GM12878 (cell line): ENCODE measurements around the gene AGAP1. TPM values are rescaled to one million over a fixed set of nuclear protein-coding genes. Genes with fewer than 3 reads are reported as not detected.

ENCODE experiments used
- ATAC-seq: fragments of 200-7000 bp; cut with Tn5 transposase; 3 replicates; pipeline ENCODE4 v1.9.1; 2020; ENCODE audit warnings: mild to moderate bottlenecking, moderate library complexity
- BruUV-seq: library from RNA; stranded (reverse); fragments of 400-500 nt; replicated peaks from 2 replicates; lab custom pipeline; 2021; lab: Mats Ljungman, UMichigan
- CTCF ChIA-PET: fragments of 300-600 bp; sonication (Branson Sonifier 250); formaldehyde crosslinking; extraction: SDS; loops from one replicate; lab custom pipeline; 2021; ENCODE audit warnings: inconsistent platforms; lab: Yijun Ruan, JAX
- POLR2A ChIA-PET: fragments of 350-600 bp; formaldehyde crosslinking; extraction: SDS; loops from one replicate; lab custom pipeline; 2021; ENCODE audit warnings: inconsistent platforms; lab: Charles Lee
- RAD21 ChIA-PET: fragments of 300-600 bp; sonication (Branson Sonifier 250); formaldehyde crosslinking; loops from one replicate; lab custom pipeline; 2023; ENCODE audit warnings: antibody characterized with exemption; ENCODE audit not compliant: unreplicated experiment; lab: Charles Lee
- SMC1A ChIA-PET: fragments of 300-600 bp; sonication (Branson Sonifier 250); formaldehyde crosslinking; loops from one replicate; lab custom pipeline; 2023; ENCODE audit not compliant: unreplicated experiment, uncharacterized antibody; lab: Charles Lee
- DNase-seq: peaks from one replicate; pipeline ENCODE4 v3.0.0-alpha.2; 2011; ENCODE audit warnings: low read depth, low spot score
- FAIRE-seq: peaks from 3 replicates; lab custom pipeline; 2011; peaks lifted over from hg19 to GRCh38; lab: Jason Lieb, UNC
- H2AFZ ChIP-seq: 2 replicates; pipeline ENCODE4 v1.6.0; 2011; ENCODE audit warnings: low read depth, low read length, control low read depth; ENCODE audit not compliant: control insufficient read depth
- H3K27ac ChIP-seq: 2 replicates; pipeline ENCODE4 v1.5.1; 2011; ENCODE audit warnings: control low read depth; ENCODE audit not compliant: control insufficient read depth, insufficient read depth
- H3K27me3 ChIP-seq, 2 experiments: replicated peaks in 1 of 2; 2 replicates each; pipeline versions ENCODE4 v1.6.0 to v1.6.1; 2011; ENCODE audit warnings: low read length in 1 of 2; ENCODE audit not compliant: control insufficient read depth in 2 of 2, insufficient read depth in 2 of 2
- H3K36me3 ChIP-seq, 2 experiments: 2 replicates each; pipeline ENCODE4 v1.5.1; 2011; ENCODE audit warnings: low read length in 1 of 2; ENCODE audit not compliant: control insufficient read depth in 2 of 2, insufficient read depth in 2 of 2
- H3K4me1 ChIP-seq: 2 replicates; pipeline ENCODE4 v1.6.1; 2011; ENCODE audit warnings: mild to moderate bottlenecking, low read length, moderate library complexity, mixed read lengths; ENCODE audit not compliant: control insufficient read depth, insufficient read depth
- H3K4me2 ChIP-seq: 2 replicates; pipeline ENCODE4 v1.6.0; 2011; ENCODE audit warnings: control low read depth; ENCODE audit not compliant: control insufficient read depth, insufficient read depth
- H3K4me3 ChIP-seq: fragments of 200-600 bp; sonication (generic); 2 replicates; pipeline ENCODE4 v1.5.1; 2016
- H3K79me2 ChIP-seq: 2 replicates; pipeline ENCODE4 v1.6.0; 2011; ENCODE audit warnings: low read length; ENCODE audit not compliant: control insufficient read depth, insufficient read depth
- H3K9ac ChIP-seq: 2 replicates; pipeline ENCODE4 v1.8.0; 2011; ENCODE audit warnings: low read length, control low read depth, mixed read lengths; ENCODE audit not compliant: control insufficient read depth, insufficient read depth
- H3K9me3 ChIP-seq: replicated peaks from 3 replicates; pipeline ENCODE4 v1.5.1; 2011; ENCODE audit warnings: mild to moderate bottlenecking, low read length; ENCODE audit not compliant: control insufficient read depth, insufficient read depth
- H4K20me1 ChIP-seq: 2 replicates; pipeline ENCODE4 v1.6.0; 2011; ENCODE audit not compliant: control insufficient read depth, insufficient read depth
- ATF3 ChIP-seq: IDR thresholded peaks from 2 replicates; pipeline ENCODE4 v1.6.1; 2011; ENCODE audit warnings: low read depth, mild to moderate bottlenecking, low read length, moderate library complexity, borderline replicate concordance; ENCODE audit errors: extremely low read depth
- ELK1 ChIP-seq: IDR thresholded peaks from 2 replicates; pipeline ENCODE4 v1.6.1; 2012; ENCODE audit warnings: low read depth, low read length, improper control_type of control experiment
- EZH2 ChIP-seq: IDR thresholded peaks from 2 replicates; pipeline ENCODE4 v1.6.1; 2012; ENCODE audit warnings: low read depth, mild to moderate bottlenecking, control low read depth, inconsistent platforms, low read length, borderline replicate concordance; ENCODE audit not compliant: control insufficient read depth
- FOS ChIP-seq: IDR thresholded peaks from 3 replicates; pipeline ENCODE4 v1.6.1; 2011; ENCODE audit warnings: borderline replicate concordance; ENCODE audit not compliant: insufficient read length; ENCODE audit errors: extremely low read depth
- GATAD2B ChIP-seq: fragments of 450-650 bp; conservative IDR thresholded peaks from 2 replicates; pipeline ENCODE4 v1.6.1; 2017; ENCODE audit warnings: low read depth, mild to moderate bottlenecking, moderate library complexity
- MYB ChIP-seq: fragments of 150-350 bp; IDR thresholded peaks from 2 replicates; pipeline ENCODE4 v1.6.1; 2014; ENCODE audit warnings: mild to moderate bottlenecking, low read depth, low read length, borderline replicate concordance
- NFYB ChIP-seq: IDR thresholded peaks from 2 replicates; pipeline ENCODE4 v1.6.1; 2011; ENCODE audit warnings: low read depth, mild to moderate bottlenecking, low read length, improper control_type of control experiment, moderate library complexity; ENCODE audit not compliant: insufficient read depth
- RBBP5 ChIP-seq: fragments of 200-600 bp; sonication (generic); conservative IDR thresholded peaks from 2 replicates; pipeline ENCODE4 v1.6.1; 2016
- RELB ChIP-seq: fragments of 450-650 bp; IDR thresholded peaks from 2 replicates; pipeline ENCODE4 v1.6.1; 2017; ENCODE audit warnings: low read depth, mild to moderate bottlenecking, moderate library complexity
- SMAD1 ChIP-seq: fragments of 450-650 bp; IDR thresholded peaks from 2 replicates; pipeline ENCODE4 v1.6.1; 2018; ENCODE audit warnings: mild to moderate bottlenecking, low read depth; ENCODE audit not compliant: partially characterized antibody
- SRF ChIP-seq, 2 experiments: IDR thresholded peaks; 2 replicates each; pipeline ENCODE4 v1.6.1; 2011; ENCODE audit warnings: low read depth in 2 of 2, low read length in 2 of 2, mild to moderate bottlenecking in 1 of 2, moderate library complexity in 1 of 2
- TCF12 ChIP-seq: IDR thresholded peaks from 2 replicates; pipeline ENCODE4 v1.6.1; 2011; ENCODE audit warnings: low read depth, mild to moderate bottlenecking, low read length
- USF1 ChIP-seq: IDR thresholded peaks from 2 replicates; pipeline ENCODE4 v1.6.1; 2011; ENCODE audit warnings: borderline replicate concordance, low read depth, mild to moderate bottlenecking, moderate library complexity, mixed read lengths, low read length; ENCODE audit not compliant: insufficient read depth; ENCODE audit errors: extremely low read length
- WGBS: methylation state at CpG from one replicate; pipeline ENCODE4 v1.1.6; 2016; ENCODE audit warnings: low lambda C conversion rate; ENCODE audit not compliant: insufficient replicate concordance, insufficient coverage; ENCODE audit errors: missing lambda C conversion rate; 5-methylcytosine and 5-hydroxymethylcytosine counted together
- in situ Hi-C: fragments of 300-500 bp; cut with MboI; formaldehyde crosslinking; loops from 9 replicates; pipeline ENCODE4 v1.14.3; 2018; ENCODE audit warnings: mixed read lengths
- intact Hi-C: fragments of 100-400 bp; cut with micrococcal nuclease; formaldehyde crosslinking; loops from one replicate; pipeline ENCODE4 v1.14.2; 2022; ENCODE audit not compliant: unreplicated experiment
- polyA plus RNA-seq, 11 experiments: library from polyadenylated mRNA; depleted of rRNA in 4 of 11; unstranded in 6 of 11; stranded (reverse) in 5 of 11; fragments of >200 nt; fragmentation: Nextera tagmentation in 4 of 11; fragmentation: Illumina TruSeq in 1 of 11; extraction: Ambion mirVana in 4 of 11; extraction: Trizol in 1 of 11; gene quantifications; 1 replicate in 1 of 11; 2 replicates in 10 of 11; pipeline versions ENCODE4 v1.2.1 to v1.2.3, GENCODE V29; 2011 to 2016; ENCODE audit warnings: inconsistent platforms in 2 of 11, missing spikeins in 2 of 11, low read depth in 1 of 11
- total RNA-seq, 4 experiments: library from RNA; depleted of rRNA in 3 of 4; stranded (reverse); fragments of >200 nt in 3 of 4; fragmentation: Illumina TruSeq in 1 of 4; extraction: Trizol in 1 of 4; gene quantifications; 2 replicates each; pipeline versions ENCODE4 v1.2.1 to v1.2.3, GENCODE V29; 2013 to 2021
- TF ChIP-seq, protein P1 (sequence below): fragments of 450-650 bp; IDR thresholded peaks from 2 replicates; pipeline ENCODE4 v1.6.1; 2014; ENCODE audit warnings: mild to moderate bottlenecking

AGAP1 gene
- total and polyA plus RNA-seq, 10 of the 15 experiments (the other 5 are each of a cell fraction or from before 2014, with no cell fraction given), result 0.05 to 0.15 (median 0.06) TPM; not detected in 7

GRCh38 chr2:235445116-235445515, 48.7 kb upstream of the AGAP1 start (continued):
- TF ChIP-seq, protein P1, sequence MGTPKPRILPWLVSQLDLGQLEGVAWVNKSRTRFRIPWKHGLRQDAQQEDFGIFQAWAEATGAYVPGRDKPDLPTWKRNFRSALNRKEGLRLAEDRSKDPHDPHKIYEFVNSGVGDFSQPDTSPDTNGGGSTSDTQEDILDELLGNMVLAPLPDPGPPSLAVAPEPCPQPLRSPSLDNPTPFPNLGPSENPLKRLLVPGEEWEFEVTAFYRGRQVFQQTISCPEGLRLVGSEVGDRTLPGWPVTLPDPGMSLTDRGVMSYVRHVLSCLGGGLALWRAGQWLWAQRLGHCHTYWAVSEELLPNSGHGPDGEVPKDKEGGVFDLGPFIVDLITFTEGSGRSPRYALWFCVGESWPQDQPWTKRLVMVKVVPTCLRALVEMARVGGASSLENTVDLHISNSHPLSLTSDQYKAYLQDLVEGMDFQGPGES, result no peak
- TF ChIP-seq ATF3, result no peak
- TF ChIP-seq, all 136 proteins: peak for 0

GRCh38 chr2:235446082-235446481, 47.8 kb upstream of the AGAP1 start:
- RAD21 ChIA-PET, result no interaction called here
- H3K36me3 ChIP-seq, result no peaks in the 10 kb centered on the region
- H3K27me3 ChIP-seq, result no peaks in the 10 kb centered on the region
- CTCF ChIA-PET, result interaction anchor here (1.2 kb wide), 1 partner anchor 333 kb away, joined by 3 read pairs; no protein-coding TSS in a partner anchor
- no peak for DNase-seq
- no peak overlapping the region for H3K4me3 ChIP-seq
- no peak overlapping the region for H3K4me2 ChIP-seq
- no peak overlapping the region for H3K9ac ChIP-seq
- H3K79me2 ChIP-seq, result no peaks in the 10 kb centered on the region
- FAIRE-seq, result no peak
- no peaks in the 10 kb centered on the region for H4K20me1 ChIP-seq
- H3K27ac ChIP-seq, result no peak overlapping the region
- H3K9me3 ChIP-seq, result no peaks in the 10 kb centered on the region; the same call in 2 of the 3 replicates
- SMC1A ChIA-PET, result no interaction called here
- in situ Hi-C loops (no loop called here), intact Hi-C loops (no loop called here)
- POLR2A ChIA-PET, result no interaction called here
- H3K4me1 ChIP-seq, result no peaks in the 10 kb centered on the region
- H2AFZ ChIP-seq, result no peak overlapping the region
- no TSS peak for BruUV-seq
- no peak for ATAC-seq
- 0% methylated on average over 5 of the region's 5 CpGs for WGBS
- TF ChIP-seq SMAD1 (no peak), USF1 (no peak), FOS (no peak), SRF (IDR thresholded peaks at IDR 0.05; ENCODE audit: low read depth in 2 of 2, low read length in 2 of 2) (no peak), RELB (no peak), EZH2 (no peak), MYB (no peak), GATAD2B (no peak), NFYB (no peak), RBBP5 (no peak), ELK1 (no peak), TCF12 (no peak)
